GM12872 (cell line): ENCODE results near the gene IL17RC.

ENCODE experiments used
- CTCF ChIP-seq: IDR thresholded peaks from 3 replicates; pipeline ENCODE4 v1.5.1; 2011; ENCODE audit warnings: low read depth, mild to moderate bottlenecking, low read length, moderate library complexity; ENCODE audit not compliant: insufficient read depth

Gene IL17RC

GRCh38 chr3:9878700-9879099, 38.2 kb upstream of the IL17RC start:
- TF ChIP-seq CTCF: no peak

GRCh38 chr3:9879830-9880549, 36.9 kb upstream of the IL17RC start, which contains the start of gene CIDEC:
CIDEC (minus strand) TSS chr3:9880253; CDS start chr3:9878486, 1,767 bp downstream.
- no peak for TF ChIP-seq CTCF

- TF ChIP-seq CTCF: no peak
Measured at GRCh38 chr3:9881441-9881840, 35.5 kb upstream of the IL17RC start.

- no peak for TF ChIP-seq CTCF
Measured at GRCh38 chr3:9883706-9884554, 33.0 kb upstream of the IL17RC start.

GRCh38 chr3:9884555-9885165, 32.2 kb upstream of the IL17RC start:
- no peak for TF ChIP-seq CTCF

DNA sequence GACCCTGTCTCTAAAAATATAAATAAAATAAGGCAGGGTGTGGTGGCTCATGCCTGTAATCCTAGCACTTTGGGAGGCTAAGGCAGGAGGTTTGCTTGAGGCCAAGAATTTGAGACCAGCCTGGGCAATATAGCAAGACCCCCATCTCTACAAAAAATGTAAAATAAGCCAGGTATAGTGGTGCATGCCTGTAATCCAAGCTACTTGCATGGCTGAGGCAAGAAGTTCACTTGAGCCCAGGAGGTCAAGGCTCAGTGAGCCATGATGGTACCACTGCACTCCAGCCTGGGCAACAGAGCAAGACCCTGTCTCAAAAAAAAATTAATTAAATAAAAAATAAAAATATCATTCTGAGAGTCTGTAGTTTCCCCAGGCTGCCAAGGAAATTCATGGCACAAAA, 30.6 kb upstream of the IL17RC start:
- no peak for TF ChIP-seq CTCF

DNA sequence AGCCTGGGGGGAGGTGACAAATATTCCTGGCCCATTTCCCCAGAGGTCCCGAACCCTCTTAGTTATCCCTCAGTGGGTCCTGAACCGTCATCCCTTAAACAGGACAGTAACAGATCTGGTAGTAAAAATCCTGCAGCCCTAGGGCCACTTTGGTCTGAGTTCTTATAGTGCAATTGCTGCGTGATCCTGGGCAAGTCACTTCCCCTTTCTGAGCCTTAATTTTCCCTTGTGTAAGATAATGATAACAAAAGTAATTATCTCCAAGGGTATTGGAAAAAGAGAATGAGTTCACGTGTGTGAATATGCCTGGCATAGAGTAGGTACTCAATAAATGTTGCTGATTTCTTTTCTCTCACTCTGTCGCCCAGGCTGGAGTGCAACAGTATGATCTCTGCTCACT, 29.4 kb upstream of the IL17RC start:
- TF ChIP-seq CTCF: no peak
